Measurements from ENCODE around the gene DBN1.
A peak's percentile ranks its signal among the peaks of the same experiment; 100 is the strongest.

Gene DBN1

DNA sequence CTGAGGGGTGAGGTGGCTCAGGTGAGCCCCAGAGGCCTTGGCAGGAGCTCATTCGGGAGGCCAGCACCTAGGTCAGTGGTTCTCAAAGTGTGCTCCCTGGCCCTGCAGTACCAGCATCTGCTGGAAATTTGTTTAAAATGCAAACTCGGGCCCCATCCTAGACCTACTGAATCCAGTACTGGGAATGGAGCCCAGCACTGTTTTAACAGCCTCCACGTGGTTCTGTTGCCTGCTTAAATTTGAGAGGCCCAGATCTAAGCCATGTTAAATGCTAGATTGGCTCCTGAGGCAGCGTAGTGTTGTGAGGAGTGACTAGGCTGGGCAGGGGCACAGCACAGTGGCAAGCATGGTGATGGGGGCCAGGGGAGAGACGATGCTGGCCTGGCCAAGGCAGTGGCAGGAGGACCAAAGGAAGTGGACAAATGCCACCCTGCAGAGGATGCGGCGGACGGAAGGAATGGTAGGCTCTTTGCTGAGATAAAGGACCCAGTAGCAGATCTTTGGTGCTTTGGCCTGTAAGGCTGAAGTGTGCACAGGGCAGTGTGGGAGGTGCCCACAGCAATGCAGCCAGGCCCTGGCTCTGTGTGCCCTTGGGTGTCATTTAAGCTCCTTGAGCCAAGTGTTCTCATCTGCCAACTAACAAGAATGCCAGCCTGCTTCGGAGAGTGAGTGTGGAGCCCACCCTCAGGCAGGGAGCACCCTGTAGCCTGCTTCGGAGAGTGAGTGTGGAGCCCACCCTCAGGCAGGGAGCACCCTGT lies 22.6 kb downstream of the DBN1 start:
- intact Hi-C loops (cut with DNase I), result loop anchor here (5.0 kb wide), 2 partner anchors 44 to 59 kb away; partner anchors contain the start of gene F12
- DNase-seq, result peak in 5 of 42 donors; percentile 29 to 71 (median 44)

GRCh38 chr5:177449140-177450061 lies 24.0 kb downstream of the DBN1 start:
- intact Hi-C loops (cut with DNase I), result loop anchor here (5.0 kb wide), 2 partner anchors 42 to 57 kb away; partner anchors contain the start of gene F12
- no peak for DNase-seq

DNA sequence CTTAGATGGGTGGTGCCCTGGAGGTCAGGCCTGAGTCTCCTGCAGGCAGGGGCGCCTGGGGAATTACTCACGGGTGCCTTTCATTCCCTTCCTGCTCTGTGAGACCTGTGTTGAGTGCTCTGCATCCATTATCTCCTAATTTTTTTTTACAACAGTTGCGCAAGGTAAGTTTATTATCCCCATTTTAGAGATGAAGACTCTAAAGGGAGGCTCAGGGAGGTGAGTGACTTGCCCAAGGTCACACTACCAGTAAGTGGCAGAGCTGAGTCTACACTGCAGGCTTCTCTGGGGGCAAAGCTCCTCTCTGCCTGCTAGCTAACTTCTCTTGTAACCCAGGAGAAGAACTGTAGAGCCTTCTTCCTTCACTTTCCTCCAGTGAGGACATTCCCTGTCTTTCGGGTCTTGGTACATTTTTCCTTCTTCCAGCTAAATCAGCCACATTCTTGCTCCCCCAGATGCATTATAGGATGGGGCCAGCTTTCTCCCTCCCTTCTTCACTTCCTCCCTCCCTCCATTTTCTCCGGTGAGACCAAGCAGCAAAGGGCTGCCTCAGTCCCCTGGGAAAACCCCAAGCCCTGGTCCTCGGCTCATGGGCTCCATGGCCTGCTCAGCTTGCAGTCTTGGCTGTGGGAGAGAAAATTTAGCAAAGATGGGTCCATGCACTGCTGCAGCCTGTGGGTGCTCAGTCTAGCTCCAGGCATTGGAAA lies 25.0 kb downstream of the DBN1 start:
- intact Hi-C loops (cut with DNase I), result no loop called here
- DNase-seq, result no peak

DNA sequence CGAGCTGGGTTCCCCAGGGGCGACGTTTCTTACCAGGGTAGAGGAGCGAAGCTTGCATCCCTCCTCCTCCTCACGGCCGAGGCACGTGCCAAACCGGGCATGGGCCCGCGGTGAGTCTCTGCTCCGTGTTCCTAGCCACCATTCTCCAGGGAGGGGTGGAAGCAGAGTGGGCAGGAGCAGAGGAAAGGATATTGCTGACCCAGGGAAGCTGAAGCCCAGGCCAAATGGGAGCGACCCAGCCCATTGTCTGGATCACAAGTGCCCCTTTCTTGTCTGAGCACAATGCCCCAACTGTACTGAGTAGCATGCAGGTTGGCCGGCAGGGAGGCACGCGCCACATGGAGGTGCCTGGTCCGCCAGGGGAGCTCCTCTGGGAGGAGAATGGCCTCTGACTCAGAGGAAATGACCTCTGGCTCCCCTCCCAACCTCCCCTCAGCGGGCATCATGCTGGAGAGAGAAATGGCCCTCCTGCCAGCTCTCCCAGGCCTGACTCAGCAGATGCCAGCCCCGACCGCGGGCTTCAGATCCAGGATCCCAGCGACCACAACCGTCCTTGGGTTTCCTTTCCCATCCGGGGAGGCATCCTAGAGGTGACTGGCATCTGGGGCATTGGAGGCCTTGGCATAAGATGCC lies 25.7 kb downstream of the DBN1 start:
- intact Hi-C loops (cut with DNase I), result no loop called here
- DNase-seq, result peak; percentile 76 to 97 (median 87)

DNA sequence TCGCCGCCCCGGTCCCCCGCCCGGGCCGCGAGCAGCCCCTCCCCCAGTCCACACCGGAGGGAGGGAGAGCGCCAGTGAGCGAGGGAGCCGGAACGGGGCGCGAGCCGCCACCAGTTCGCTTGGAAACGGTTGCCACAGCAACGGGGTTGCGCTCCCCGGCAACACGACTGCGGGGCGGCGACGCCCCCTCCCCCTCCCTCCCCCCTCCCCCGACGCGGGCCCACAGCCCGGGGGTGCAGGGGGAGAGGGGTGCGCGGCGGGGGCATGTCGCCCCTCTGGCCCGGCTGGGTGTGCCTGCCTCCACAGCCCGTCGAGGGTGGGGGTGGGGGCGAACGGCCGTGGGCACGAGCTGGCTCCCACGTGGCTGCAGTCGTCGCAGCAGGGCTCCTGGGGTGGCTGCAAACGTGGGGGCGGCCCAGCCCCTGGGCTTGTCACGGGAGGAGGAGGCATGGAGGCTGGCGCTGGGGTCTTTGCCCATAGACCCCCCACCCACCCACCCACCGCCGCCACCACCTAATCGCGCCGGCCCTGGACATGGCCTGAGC lies 26.3 kb downstream of the DBN1 start:
- intact Hi-C loops (cut with DNase I), result no loop called here

GRCh38 chr5:177446200-177447065 lies 27.0 kb downstream of the DBN1 start, which contains the start of gene PRR7:
Gene PRR7 (plus strand): TSS chr5:177446814. CDS start chr5:177455068, 8,254 bp downstream.
- peak in 40 of 42 donors; percentile 65 to 92 (median 84) for DNase-seq
- intact Hi-C loops (cut with DNase I), result no loop called here

More for the DNA sequence above, 26.3 kb downstream of the DBN1 start:
- DNase-seq, result peak; percentile 64 to 92 (median 84)

GRCh38 chr5:177445917-177446199 lies 27.6 kb downstream of the DBN1 start:
- no peak for DNase-seq
- intact Hi-C loops (cut with DNase I), result no loop called here

- no peak for DNase-seq
- intact Hi-C loops (cut with DNase I), result no loop called here
Observed at GRCh38 chr5:177445052-177445916, 28.1 kb downstream of the DBN1 start.

GRCh38 chr5:177444106-177445051 lies 29.1 kb downstream of the DBN1 start:
- DNase-seq, result no peak
- intact Hi-C loops (cut with DNase I), result no loop called here

- no peak for DNase-seq
- intact Hi-C loops (cut with DNase I), result no loop called here
Observed at GRCh38 chr5:177443144-177443983, 30.1 kb downstream of the DBN1 start.

- no peak for DNase-seq
- intact Hi-C loops (cut with DNase I), result no loop called here
Observed at GRCh38 chr5:177442066-177442826, 31.2 kb downstream of the DBN1 start.

- intact Hi-C loops (cut with DNase I), result no loop called here
- no peak for DNase-seq
Observed at GRCh38 chr5:177440990-177441780, 32.2 kb downstream of the DBN1 start.
